ENCODE measurements around the gene ARMCX2.

DNA sequence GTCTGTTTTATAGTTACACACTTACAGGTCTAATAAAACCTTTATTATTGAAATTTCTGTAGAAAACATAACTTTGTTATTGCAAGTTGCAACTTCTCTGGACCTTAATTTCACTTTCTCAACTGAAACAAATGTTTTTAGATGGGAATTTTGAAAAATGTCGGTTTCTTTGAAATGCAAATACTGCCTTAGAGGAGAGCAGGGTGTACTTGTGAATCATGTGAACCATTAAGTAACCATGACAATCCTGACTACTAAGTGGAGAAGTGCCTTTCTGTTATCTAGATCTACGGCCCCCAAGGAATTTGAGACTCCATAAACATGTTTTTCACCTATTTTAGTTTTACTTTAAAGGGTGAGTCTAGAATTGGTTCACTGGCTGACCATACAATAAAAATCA is 8.5 kb upstream of the ARMCX2 start:
- TF ChIP-seq, protein P1, sequence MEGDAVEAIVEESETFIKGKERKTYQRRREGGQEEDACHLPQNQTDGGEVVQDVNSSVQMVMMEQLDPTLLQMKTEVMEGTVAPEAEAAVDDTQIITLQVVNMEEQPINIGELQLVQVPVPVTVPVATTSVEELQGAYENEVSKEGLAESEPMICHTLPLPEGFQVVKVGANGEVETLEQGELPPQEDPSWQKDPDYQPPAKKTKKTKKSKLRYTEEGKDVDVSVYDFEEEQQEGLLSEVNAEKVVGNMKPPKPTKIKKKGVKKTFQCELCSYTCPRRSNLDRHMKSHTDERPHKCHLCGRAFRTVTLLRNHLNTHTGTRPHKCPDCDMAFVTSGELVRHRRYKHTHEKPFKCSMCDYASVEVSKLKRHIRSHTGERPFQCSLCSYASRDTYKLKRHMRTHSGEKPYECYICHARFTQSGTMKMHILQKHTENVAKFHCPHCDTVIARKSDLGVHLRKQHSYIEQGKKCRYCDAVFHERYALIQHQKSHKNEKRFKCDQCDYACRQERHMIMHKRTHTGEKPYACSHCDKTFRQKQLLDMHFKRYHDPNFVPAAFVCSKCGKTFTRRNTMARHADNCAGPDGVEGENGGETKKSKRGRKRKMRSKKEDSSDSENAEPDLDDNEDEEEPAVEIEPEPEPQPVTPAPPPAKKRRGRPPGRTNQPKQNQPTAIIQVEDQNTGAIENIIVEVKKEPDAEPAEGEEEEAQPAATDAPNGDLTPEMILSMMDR (IDR thresholded peaks at IDR 0.05), result no peak
- no peak for TF ChIP-seq EZH2 (IDR thresholded peaks at IDR 0.05; ENCODE audit: borderline replicate concordance, insufficient read depth, low read depth, low read length, poor library complexity, severe bottlenecking)
